NB4 (cell line): ENCODE results near the gene ARHGAP15.

Experiments
- CTCF ChIP-seq: IDR thresholded peaks from one replicate; pipeline ENCODE4 v1.5.1; 2012; ENCODE audit warnings: low read depth, low read length
- MAX ChIP-seq: IDR thresholded peaks from 2 replicates; pipeline ENCODE4 v1.6.1; 2011; ENCODE audit warnings: low read depth, low read length
- MYC ChIP-seq: IDR thresholded peaks from 2 replicates; pipeline ENCODE4 v1.6.1; 2011; ENCODE audit warnings: low read depth, low read length
- POLR2A ChIP-seq: IDR thresholded peaks from 2 replicates; pipeline ENCODE4 v1.6.1; 2011; ENCODE audit warnings: mild to moderate bottlenecking; ENCODE audit not compliant: insufficient read length; ENCODE audit errors: extremely low read depth

GRCh38 chr2:143259368-143259958, 130.2 kb downstream of the ARHGAP15 start:
- TF ChIP-seq CTCF = peak; percentile 87
- no peak for TF ChIP-seq POLR2A
- no peak for TF ChIP-seq MAX
- TF ChIP-seq MYC = no peak
